ENCODE results near the gene MED15.
"Not testable (repeated sequence)": the region's sequence is repeated elsewhere in the genome, so short reads cannot be mapped to it uniquely, and the experiment has no call there.

The MED15 gene

GRCh38 chr22:20483771-20484170 is 23.6 kb upstream of the MED15 start:
- DNase-seq, result no peak

- DNase-seq, result no peak
Measured at GRCh38 chr22:20484948-20485683, 22.3 kb upstream of the MED15 start.

- no peak for DNase-seq
Measured at GRCh38 chr22:20486229-20486628, 21.2 kb upstream of the MED15 start.

- DNase-seq, result no peak
Measured at GRCh38 chr22:20487715-20488114, 19.7 kb upstream of the MED15 start.

GRCh38 chr22:20488946-20489345 is 18.5 kb upstream of the MED15 start:
- no peak for DNase-seq

- DNase-seq, result no peak
Measured at GRCh38 chr22:20490183-20490940, 17.0 kb upstream of the MED15 start.

GRCh38 chr22:20490941-20491307 is 16.5 kb upstream of the MED15 start:
- DNase-seq, result no peak

GRCh38 chr22:20491346-20491745 is 16.1 kb upstream of the MED15 start:
- no peak for DNase-seq

- peak; percentile 46 for DNase-seq
Measured at GRCh38 chr22:20494978-20495860, 12.2 kb upstream of the MED15 start, which contains the start of gene KLHL22. KLHL22 (minus strand) TSS chr22:20495795; CDS start chr22:20489211, 6,584 bp downstream.

GRCh38 chr22:20495861-20496681 is 11.3 kb upstream of the MED15 start:
- DNase-seq, result peak; percentile 92

GRCh38 chr22:20497426-20497825 is 10.0 kb upstream of the MED15 start:
- no peak for DNase-seq

- DNase-seq, result no peak
Measured at GRCh38 chr22:20498913-20499312, 8.5 kb upstream of the MED15 start.

- no peak for DNase-seq
Measured at GRCh38 chr22:20499769-20500168, 7.6 kb upstream of the MED15 start.

- no peak for DNase-seq
Measured at GRCh38 chr22:20503816-20504215, 3.6 kb upstream of the MED15 start.

GRCh38 chr22:20504293-20504922 is 3.0 kb upstream of the MED15 start:
- DNase-seq, result not testable (repeated sequence)

GRCh38 chr22:20506543-20507252 is 712 bp upstream of the MED15 start:
- DNase-seq, result no peak

- DNase-seq, result not testable (repeated sequence)
Measured at GRCh38 chr22:20508067-20508755, 801 bp downstream of the MED15 start.

GRCh38 chr22:20508815-20509271 is 1.4 kb downstream of the MED15 start:
- no peak for DNase-seq

GRCh38 chr22:20509344-20510047 is 2.1 kb downstream of the MED15 start:
- DNase-seq, result peak; percentile 61

Measured in midbrain (tissue), 1 donor.